HUES64 (cell line): ENCODE measurements around the gene COL4A2.

Source experiments
- H3K27ac ChIP-seq: 2 replicates; pipeline ENCODE4 v1.7.0; 2013; ENCODE audit warnings: low read depth, low read length, inconsistent platforms
- H3K27me3 ChIP-seq: 2 replicates; pipeline ENCODE4 v1.6.1; 2013; ENCODE audit warnings: mild to moderate bottlenecking, low read length; ENCODE audit not compliant: insufficient read depth
- H3K36me3 ChIP-seq: 2 replicates; pipeline ENCODE4 v1.6.1; 2013; ENCODE audit warnings: mild to moderate bottlenecking, low read length; ENCODE audit not compliant: insufficient read depth
- H3K4me1 ChIP-seq: 2 replicates; pipeline ENCODE4 v1.6.1; 2013; ENCODE audit warnings: mild to moderate bottlenecking, low read length, moderate library complexity; ENCODE audit not compliant: insufficient read depth
- H3K4me3 ChIP-seq: 2 replicates; pipeline ENCODE4 v1.5.1; 2013; ENCODE audit warnings: mild to moderate bottlenecking, low read length, moderate library complexity
- H3K9ac ChIP-seq: 2 replicates; pipeline ENCODE4 v1.6.1; 2013; ENCODE audit warnings: mild to moderate bottlenecking, low read depth, low read length
- H3K9me3 ChIP-seq: 2 replicates; pipeline ENCODE4 v1.6.1; 2013; ENCODE audit warnings: low read depth, low read length; ENCODE audit not compliant: insufficient read depth
- WGBS: fragments of 150-250, 120-280 bp; methylation state at CpG from one replicate; pipeline ENCODE4 v1.1.7; 2013; ENCODE audit warnings: missing lambda C conversion rate; 5-methylcytosine and 5-hydroxymethylcytosine counted together

COL4A2 gene

GRCh38 chr13:110345701-110346100, 38.6 kb downstream of the COL4A2 start:
- 92% methylated on average over 4 of the region's 4 CpGs for WGBS
- H3K9me3 ChIP-seq, result no peaks in the 10 kb centered on the region
- no peak overlapping the region for H3K9ac ChIP-seq
- H3K4me1 ChIP-seq, result peaks cover 23% of the 10 kb centered on the region
- no peak overlapping the region for H3K27ac ChIP-seq
- peaks cover 9% of the 10 kb centered on the region; the same call in 1 of the 2 replicates for H3K36me3 ChIP-seq
- H3K27me3 ChIP-seq, result no peaks in the 10 kb centered on the region
- H3K4me3 ChIP-seq, result no peak overlapping the region

GRCh38 chr13:110346661-110347067, 39.6 kb downstream of the COL4A2 start:
- peaks cover 9% of the 10 kb centered on the region; the same call in 1 of the 2 replicates for H3K36me3 ChIP-seq
- H3K4me1 ChIP-seq, result peaks cover 13% of the 10 kb centered on the region
- no peak overlapping the region for H3K9ac ChIP-seq
- no peaks in the 10 kb centered on the region for H3K9me3 ChIP-seq
- no peak overlapping the region for H3K4me3 ChIP-seq
- WGBS, result 91% methylated on average over 17 of the region's 17 CpGs
- H3K27ac ChIP-seq, result no peak overlapping the region
- no peaks in the 10 kb centered on the region for H3K27me3 ChIP-seq

- no peaks in the 10 kb centered on the region for H3K27me3 ChIP-seq
- no peak overlapping the region for H3K9ac ChIP-seq
- peaks cover 9% of the 10 kb centered on the region; the same call in 1 of the 2 replicates for H3K36me3 ChIP-seq
- 98% methylated on average over 3 of the region's 3 CpGs for WGBS
- H3K4me1 ChIP-seq, result peaks cover 9% of the 10 kb centered on the region
- no peak overlapping the region for H3K27ac ChIP-seq
- no peak overlapping the region for H3K4me3 ChIP-seq
- H3K9me3 ChIP-seq, result no peaks in the 10 kb centered on the region
Measured at GRCh38 chr13:110347088-110347487, 40.0 kb downstream of the COL4A2 start.

GRCh38 chr13:110347535-110348308, 40.6 kb downstream of the COL4A2 start:
- no peak overlapping the region for H3K9ac ChIP-seq
- H3K9me3 ChIP-seq, result no peaks in the 10 kb centered on the region

GRCh38 chr13:110348309-110349105, 41.4 kb downstream of the COL4A2 start:
- H3K27ac ChIP-seq, result no peak overlapping the region
- no peaks in the 10 kb centered on the region for H3K9me3 ChIP-seq
- H3K4me1 ChIP-seq, result peaks cover 3% of the 10 kb centered on the region; the same call in 1 of the 2 replicates
- no peak overlapping the region for H3K4me3 ChIP-seq
- no peak overlapping the region for H3K9ac ChIP-seq
- H3K27me3 ChIP-seq, result no peaks in the 10 kb centered on the region
- 96% methylated on average over 8 of the region's 8 CpGs for WGBS
- peaks cover 9% of the 10 kb centered on the region; the same call in 1 of the 2 replicates for H3K36me3 ChIP-seq

More at GRCh38 chr13:110347535-110348308, 40.6 kb downstream of the COL4A2 start:
- H3K36me3 ChIP-seq, result peaks cover 9% of the 10 kb centered on the region; the same call in 1 of the 2 replicates
- H3K27me3 ChIP-seq, result no peaks in the 10 kb centered on the region
- no peak overlapping the region for H3K27ac ChIP-seq
- H3K4me3 ChIP-seq, result no peak overlapping the region
- WGBS, result 86% methylated on average over 18 of the region's 18 CpGs
- peaks cover 6% of the 10 kb centered on the region for H3K4me1 ChIP-seq

- peaks cover 6% of the 10 kb centered on the region; the same call in 1 of the 2 replicates for H3K4me1 ChIP-seq
- no peak overlapping the region for H3K9ac ChIP-seq
- H3K27me3 ChIP-seq, result no peaks in the 10 kb centered on the region
- 95% methylated on average over 5 of the region's 5 CpGs for WGBS
- peaks cover 7% of the 10 kb centered on the region; the same call in 1 of the 2 replicates for H3K36me3 ChIP-seq
- no peaks in the 10 kb centered on the region for H3K9me3 ChIP-seq
- no peak overlapping the region for H3K4me3 ChIP-seq
- H3K27ac ChIP-seq, result no peak overlapping the region
Measured at GRCh38 chr13:110349239-110349638, 42.2 kb downstream of the COL4A2 start.

- Histone ChIP-seq H3K4me3 (no peak overlapping the region), H3K4me1 (peaks cover 14% of the 10 kb centered on the region; the same call in 1 of the 2 replicates), H3K9me3 (no peaks in the 10 kb centered on the region), H3K36me3 (peaks cover 5% of the 10 kb centered on the region; the same call in 1 of the 2 replicates), H3K27me3 (no peaks in the 10 kb centered on the region), H3K9ac (no peak overlapping the region), H3K27ac (no peak overlapping the region)
- no CpG with 5 or more reads among the region's 1 CpG for WGBS
Measured at GRCh38 chr13:110350049-110350448, 43.0 kb downstream of the COL4A2 start.

GRCh38 chr13:110350509-110350908, 43.4 kb downstream of the COL4A2 start:
- no peak overlapping the region for H3K27ac ChIP-seq
- 93% methylated on average over 3 of the region's 3 CpGs for WGBS
- H3K4me1 ChIP-seq, result peaks cover 16% of the 10 kb centered on the region; the same call in 1 of the 2 replicates

GRCh38 chr13:110351636-110352420, 44.7 kb downstream of the COL4A2 start:
- Histone ChIP-seq H3K36me3 (peaks cover 5% of the 10 kb centered on the region; the same call in 1 of the 2 replicates), H3K4me1 (peaks cover 16% of the 10 kb centered on the region; the same call in 1 of the 2 replicates), H3K27ac (no peak overlapping the region), H3K27me3 (no peaks in the 10 kb centered on the region), H3K4me3 (no peak overlapping the region), H3K9me3 (no peaks in the 10 kb centered on the region), H3K9ac (no peak overlapping the region)
- WGBS, result 94% methylated on average over 5 of the region's 6 CpGs

More at GRCh38 chr13:110350509-110350908, 43.4 kb downstream of the COL4A2 start:
- H3K9ac ChIP-seq, result no peak overlapping the region
- no peak overlapping the region for H3K4me3 ChIP-seq
- no peaks in the 10 kb centered on the region for H3K9me3 ChIP-seq
- H3K27me3 ChIP-seq, result no peaks in the 10 kb centered on the region
- peaks cover 5% of the 10 kb centered on the region; the same call in 1 of the 2 replicates for H3K36me3 ChIP-seq

GRCh38 chr13:110352735-110353134, 45.7 kb downstream of the COL4A2 start:
- Histone ChIP-seq H3K27ac (no peak overlapping the region), H3K9me3 (no peaks in the 10 kb centered on the region), H3K27me3 (no peaks in the 10 kb centered on the region), H3K4me1 (peaks cover 16% of the 10 kb centered on the region; the same call in 1 of the 2 replicates), H3K36me3 (peaks cover 9% of the 10 kb centered on the region; the same call in 1 of the 2 replicates), H3K4me3 (no peak overlapping the region), H3K9ac (no peak overlapping the region)
- 91% methylated on average over 8 of the region's 8 CpGs for WGBS
